WTC11 (cell line): Measurements from ENCODE around the gene TAF13. TPM values are rescaled to one million over a fixed set of nuclear protein-coding genes. Genes with fewer than 3 reads are reported as not detected.
A peak's percentile ranks its signal among the peaks of the same experiment; 100 is the strongest.

Experiments used
- ATAC-seq: fragments of 200-7000 bp; cut with Tn5 transposase; 2 replicates; pipeline ENCODE4 v1.10.0; 2021; ENCODE audit warnings: mild to moderate bottlenecking, moderate library complexity
- CTCF ChIA-PET: fragments of 300-600 bp; sonication (Branson Sonifier 250); formaldehyde crosslinking; loops from one replicate; lab custom pipeline; 2021; ENCODE audit warnings: antibody characterized with exemption; lab: Charles Lee
- POLR2A ChIA-PET: fragments of 350-600 bp; sonication (Branson Sonifier 250); formaldehyde crosslinking; loops from one replicate; lab custom pipeline; 2021; ENCODE audit warnings: antibody characterized with exemption; lab: Charles Lee
- DNase-seq: peaks from one replicate; pipeline ENCODE4 v3.0.0; 2021; ENCODE audit warnings: low spot score
- H3K27ac Mint-ChIP-seq: 2 replicates; pipeline ENCODE4 v1.8.0; 2021; ENCODE audit warnings: mixed read lengths
- H3K27me3 Mint-ChIP-seq: 2 replicates; pipeline ENCODE4 v1.8.0; 2021; ENCODE audit warnings: low read depth, mild to moderate bottlenecking, moderate library complexity, mixed read lengths
- H3K36me3 Mint-ChIP-seq: 2 replicates; pipeline ENCODE4 v1.8.0; 2021; ENCODE audit warnings: mixed read lengths
- H3K4me1 Mint-ChIP-seq: 2 replicates; pipeline ENCODE4 v1.8.0; 2022; ENCODE audit warnings: mixed read lengths
- H3K4me3 Mint-ChIP-seq: 2 replicates; pipeline ENCODE4 v1.8.0; 2021; ENCODE audit warnings: mild to moderate bottlenecking, moderate library complexity, mixed read lengths
- H3K9me3 Mint-ChIP-seq: 2 replicates; pipeline ENCODE4 v1.8.0; 2021; ENCODE audit warnings: mixed read lengths
- ATF1 ChIP-seq: sonication (generic); formaldehyde crosslinking; IDR thresholded peaks from 2 replicates; pipeline ENCODE4 v1.8.1; 2023; ENCODE audit warnings: mild to moderate bottlenecking, moderate library complexity, missing genetic modification reagents
- GTF2I ChIP-seq: fragments of 250-450 bp; sonication (Bioruptor Pico); conservative IDR thresholded peaks from 2 replicates; pipeline ENCODE4 v1.4.0; 2021; ENCODE audit warnings: mild to moderate bottlenecking
- MYBL2 ChIP-seq: sonication (generic); formaldehyde crosslinking; IDR thresholded peaks from 2 replicates; pipeline ENCODE4 v1.8.1; 2023; ENCODE audit warnings: mild to moderate bottlenecking, moderate library complexity, missing genetic modification reagents
- NFATC4 ChIP-seq: fragments of 250-450 bp; sonication (Bioruptor Pico); IDR thresholded peaks from 2 replicates; pipeline ENCODE4 v1.9.0; 2021; ENCODE audit warnings: mild to moderate bottlenecking
- NFE2L1 ChIP-seq: sonication (generic); formaldehyde crosslinking; IDR thresholded peaks from 2 replicates; pipeline ENCODE4 v1.8.1; 2023; ENCODE audit warnings: missing genetic modification reagents
- NR3C1 ChIP-seq: sonication (generic); formaldehyde crosslinking; conservative IDR thresholded peaks from 2 replicates; pipeline ENCODE4 v1.8.1; 2023; ENCODE audit warnings: low read depth, mild to moderate bottlenecking, missing genetic modification reagents
- OVOL2 ChIP-seq: fragments of 250-450 bp; sonication (Bioruptor Pico); IDR thresholded peaks from 2 replicates; pipeline ENCODE4 v1.9.0; 2021; ENCODE audit warnings: mild to moderate bottlenecking, borderline replicate concordance
- SMAD4 ChIP-seq: sonication (generic); formaldehyde crosslinking; IDR thresholded peaks from 2 replicates; pipeline ENCODE4 v1.8.0; 2022; ENCODE audit warnings: mild to moderate bottlenecking, missing genetic modification reagents
- ZNF219 ChIP-seq: sonication (generic); formaldehyde crosslinking; IDR thresholded peaks from 2 replicates; pipeline ENCODE4 v1.8.0; 2023; ENCODE audit warnings: missing genetic modification reagents, mild to moderate bottlenecking, borderline replicate concordance
- ZNF232 ChIP-seq: sonication (generic); formaldehyde crosslinking; IDR thresholded peaks from 2 replicates; pipeline ENCODE4 v1.8.0; 2022; ENCODE audit warnings: mild to moderate bottlenecking, missing genetic modification reagents
- ZNF396 ChIP-seq: fragments of 250-450 bp; sonication (Bioruptor Pico); IDR thresholded peaks from 2 replicates; pipeline ENCODE4 v1.8.0; 2021; ENCODE audit warnings: mild to moderate bottlenecking, moderate library complexity, borderline replicate concordance
- ZNF423 ChIP-seq: fragments of 250-450 bp; sonication (Bioruptor Pico); IDR thresholded peaks from 2 replicates; pipeline ENCODE4 v2.1.2; 2022; ENCODE audit warnings: mild to moderate bottlenecking, moderate library complexity
- total RNA-seq: library from RNA; stranded (reverse); gene quantifications from 3 replicates; pipeline ENCODE4 v1.2.3, GENCODE V29; 2021
- TF ChIP-seq, protein P1 (sequence below): sonication (generic); formaldehyde crosslinking; IDR thresholded peaks from 2 replicates; pipeline ENCODE4 v1.8.1; 2023; ENCODE audit warnings: mild to moderate bottlenecking, missing genetic modification reagents, moderate library complexity
- TF ChIP-seq, protein P2 (sequence below): sonication (generic); formaldehyde crosslinking; IDR thresholded peaks from 2 replicates; pipeline ENCODE4 v1.8.0; 2023; ENCODE audit warnings: mild to moderate bottlenecking, missing genetic modification reagents
- TF ChIP-seq, protein P3 (sequence below): fragments of 200-600 bp; IDR thresholded peaks from 2 replicates; pipeline ENCODE4 v1.8.0; 2022; ENCODE audit warnings: antibody characterized with exemption
- TF ChIP-seq, protein P4 (sequence below): sonication (generic); formaldehyde crosslinking; IDR thresholded peaks from 2 replicates; pipeline ENCODE4 v1.8.0; 2022; ENCODE audit warnings: mild to moderate bottlenecking, missing genetic modification reagents
- TF ChIP-seq, protein P5 (sequence below): fragments of 250-450 bp; sonication (Bioruptor Pico); conservative IDR thresholded peaks from 2 replicates; pipeline ENCODE4 v1.9.0; 2021; ENCODE audit warnings: mild to moderate bottlenecking
- TF ChIP-seq, protein P6 (sequence below): sonication (generic); formaldehyde crosslinking; IDR thresholded peaks from 2 replicates; pipeline ENCODE4 v1.8.1; 2022; ENCODE audit warnings: mild to moderate bottlenecking, missing genetic modification reagents, moderate library complexity, borderline replicate concordance

TAF13 gene
- total RNA-seq, 1 experiment from 2014 or later, result 43.0 TPM

DNA sequence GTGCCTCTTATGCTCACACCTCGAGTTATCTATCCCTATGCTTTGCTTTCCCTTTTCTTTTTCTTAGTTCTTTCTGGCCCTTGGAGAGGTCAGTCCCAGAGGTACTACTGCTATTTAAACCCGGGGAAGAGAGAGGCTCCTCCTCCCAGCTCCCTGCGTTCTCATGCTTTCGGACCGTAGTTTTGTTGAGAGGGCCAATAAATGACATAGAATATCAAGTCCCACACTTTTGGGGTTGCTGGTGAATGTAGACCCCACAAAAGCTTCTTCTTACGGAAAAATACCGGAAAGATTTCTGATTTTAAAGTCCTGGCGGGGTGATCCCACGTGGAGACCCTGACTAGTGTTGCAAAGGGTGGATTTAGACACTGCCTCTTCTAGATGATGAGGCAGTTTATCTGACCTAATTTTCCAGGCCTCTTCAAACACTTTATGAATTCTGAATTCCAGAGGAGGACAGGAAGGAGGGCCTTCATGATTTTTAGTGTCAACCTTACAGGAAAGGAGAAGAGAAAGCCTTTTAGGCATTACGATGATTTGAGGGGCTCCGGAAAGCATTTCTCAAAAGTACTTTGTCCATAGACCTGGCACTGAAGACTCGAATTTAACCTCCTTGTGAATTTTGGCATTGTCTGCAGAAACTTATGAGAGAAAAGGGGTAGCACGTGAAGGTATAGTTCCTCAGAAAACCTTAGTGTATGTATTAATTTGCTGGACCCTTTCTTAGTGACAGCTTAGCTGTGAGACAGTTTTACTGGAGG lies 15.5 kb upstream of the TAF13 start:
- ChIA-PET POLR2A (interaction anchor here (0.7 to 1.8 kb wide), 3 partner anchors 9 to 148 kb away, joined by 3 to 19 read pairs (median 4); no protein-coding TSS in a partner anchor), CTCF (interaction anchor here (1.1 to 2.0 kb wide), 3 partner anchors 9 to 148 kb away, joined by 4 to 18 read pairs (median 5); no protein-coding TSS in a partner anchor)
- no peaks in the 10 kb centered on the region for H3K9me3 Mint-ChIP-seq
- peaks cover 26% of the 10 kb centered on the region for H3K4me1 Mint-ChIP-seq
- peaks cover 14% of the 10 kb centered on the region for H3K36me3 Mint-ChIP-seq
- 0 out of 2 replicates have a peak, but pooled peaks have one; percentile 4 for TF ChIP-seq SMAD4 (CRISPR knock-in tag)
- TF ChIP-seq, protein P1, sequence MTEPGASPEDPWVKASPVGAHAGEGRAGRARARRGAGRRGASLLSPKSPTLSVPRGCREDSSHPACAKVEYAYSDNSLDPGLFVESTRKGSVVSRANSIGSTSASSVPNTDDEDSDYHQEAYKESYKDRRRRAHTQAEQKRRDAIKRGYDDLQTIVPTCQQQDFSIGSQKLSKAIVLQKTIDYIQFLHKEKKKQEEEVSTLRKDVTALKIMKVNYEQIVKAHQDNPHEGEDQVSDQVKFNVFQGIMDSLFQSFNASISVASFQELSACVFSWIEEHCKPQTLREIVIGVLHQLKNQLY, result no peak
- TF ChIP-seq, protein P2, sequence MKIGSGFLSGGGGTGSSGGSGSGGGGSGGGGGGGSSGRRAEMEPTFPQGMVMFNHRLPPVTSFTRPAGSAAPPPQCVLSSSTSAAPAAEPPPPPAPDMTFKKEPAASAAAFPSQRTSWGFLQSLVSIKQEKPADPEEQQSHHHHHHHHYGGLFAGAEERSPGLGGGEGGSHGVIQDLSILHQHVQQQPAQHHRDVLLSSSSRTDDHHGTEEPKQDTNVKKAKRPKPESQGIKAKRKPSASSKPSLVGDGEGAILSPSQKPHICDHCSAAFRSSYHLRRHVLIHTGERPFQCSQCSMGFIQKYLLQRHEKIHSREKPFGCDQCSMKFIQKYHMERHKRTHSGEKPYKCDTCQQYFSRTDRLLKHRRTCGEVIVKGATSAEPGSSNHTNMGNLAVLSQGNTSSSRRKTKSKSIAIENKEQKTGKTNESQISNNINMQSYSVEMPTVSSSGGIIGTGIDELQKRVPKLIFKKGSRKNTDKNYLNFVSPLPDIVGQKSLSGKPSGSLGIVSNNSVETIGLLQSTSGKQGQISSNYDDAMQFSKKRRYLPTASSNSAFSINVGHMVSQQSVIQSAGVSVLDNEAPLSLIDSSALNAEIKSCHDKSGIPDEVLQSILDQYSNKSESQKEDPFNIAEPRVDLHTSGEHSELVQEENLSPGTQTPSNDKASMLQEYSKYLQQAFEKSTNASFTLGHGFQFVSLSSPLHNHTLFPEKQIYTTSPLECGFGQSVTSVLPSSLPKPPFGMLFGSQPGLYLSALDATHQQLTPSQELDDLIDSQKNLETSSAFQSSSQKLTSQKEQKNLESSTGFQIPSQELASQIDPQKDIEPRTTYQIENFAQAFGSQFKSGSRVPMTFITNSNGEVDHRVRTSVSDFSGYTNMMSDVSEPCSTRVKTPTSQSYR (CRISPR knock-in tag), result no peak
- TF ChIP-seq OVOL2 (CRISPR knock-in tag), result no peak
- peak overlapping the region; percentile 93 for H3K27ac Mint-ChIP-seq
- peak; percentile 71 for ATAC-seq
- peak overlapping the region; percentile 80 for H3K4me3 Mint-ChIP-seq
- no peaks in the 10 kb centered on the region for H3K27me3 Mint-ChIP-seq
- no peak for DNase-seq

DNA sequence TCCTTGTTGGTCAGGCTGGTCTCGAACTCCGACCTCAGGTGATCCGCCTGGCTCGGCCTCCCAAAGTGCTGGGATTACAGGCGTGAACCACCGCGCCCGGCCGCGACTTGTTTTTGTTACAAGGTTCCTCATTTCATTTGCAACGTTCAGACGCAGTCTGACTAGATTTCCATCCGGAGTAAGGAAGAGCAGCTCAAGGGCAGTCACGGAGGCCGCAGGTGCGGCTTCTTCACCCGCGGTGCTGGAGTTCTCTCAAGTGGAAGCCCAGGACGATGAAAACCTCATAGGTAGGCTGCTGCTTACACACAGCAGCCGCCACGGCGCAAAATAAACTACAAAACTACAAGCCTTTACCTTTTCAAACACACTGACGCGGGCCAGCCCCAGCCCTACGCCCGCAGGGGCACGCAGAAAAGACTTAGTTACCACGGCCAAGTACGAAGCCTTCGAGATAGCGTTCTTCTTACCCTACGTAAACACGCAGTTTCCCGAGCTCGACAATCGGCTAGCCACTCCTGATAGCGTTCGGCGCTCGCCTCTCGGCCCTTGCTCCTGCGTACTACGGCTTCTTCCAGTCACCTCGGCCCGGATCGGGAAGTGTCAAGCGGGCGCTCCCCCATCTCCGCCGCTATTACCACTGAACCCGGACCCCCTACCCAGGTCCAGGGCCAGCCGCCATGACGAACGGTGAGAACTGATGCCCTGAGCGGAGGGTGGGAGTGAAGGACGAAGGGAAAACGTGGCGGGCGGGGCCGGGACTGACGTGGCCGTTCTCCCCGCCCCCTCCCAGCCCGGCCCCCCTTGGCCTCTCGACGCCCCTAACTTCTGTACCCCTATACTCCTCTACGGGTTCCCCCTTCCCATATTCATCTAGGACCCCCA lies 14.6 kb upstream of the TAF13 start, which contains the start of gene TMEM167B:
Gene TMEM167B (plus strand): TSS at position 569 of the 882 bp plus-strand sequence. CDS start 109 bp downstream, at position 678.
- ATAC-seq, result peak; percentile 93
- Mint-ChIP-seq H3K27me3 (no peaks in the 10 kb centered on the region), H3K4me3 (peak within 1 kb of the TSS; percentile 80), H3K36me3 (peaks cover 14% of the 10 kb centered on the region), H3K9me3 (no peaks in the 10 kb centered on the region), H3K4me1 (peaks cover 26% of the 10 kb centered on the region), H3K27ac (peak within 1 kb of the TSS; percentile 98)
- ChIA-PET CTCF (interaction anchor here (1.1 to 2.0 kb wide), 3 partner anchors 9 to 149 kb away, joined by 4 to 18 read pairs (median 5); no protein-coding TSS in a partner anchor), POLR2A (interaction anchor here (0.7 to 1.8 kb wide), 3 partner anchors 10 to 149 kb away, joined by 3 to 19 read pairs (median 4); no protein-coding TSS in a partner anchor)
- peak; percentile 88 for DNase-seq
- peak; percentile 59; the same call in 1 of the 2 replicates for TF ChIP-seq ZNF232 (CRISPR knock-in tag)
- peak; percentile 59; the same call in 1 of the 2 replicates for TF ChIP-seq MYBL2 (CRISPR knock-in tag)
- TF ChIP-seq, protein P3, sequence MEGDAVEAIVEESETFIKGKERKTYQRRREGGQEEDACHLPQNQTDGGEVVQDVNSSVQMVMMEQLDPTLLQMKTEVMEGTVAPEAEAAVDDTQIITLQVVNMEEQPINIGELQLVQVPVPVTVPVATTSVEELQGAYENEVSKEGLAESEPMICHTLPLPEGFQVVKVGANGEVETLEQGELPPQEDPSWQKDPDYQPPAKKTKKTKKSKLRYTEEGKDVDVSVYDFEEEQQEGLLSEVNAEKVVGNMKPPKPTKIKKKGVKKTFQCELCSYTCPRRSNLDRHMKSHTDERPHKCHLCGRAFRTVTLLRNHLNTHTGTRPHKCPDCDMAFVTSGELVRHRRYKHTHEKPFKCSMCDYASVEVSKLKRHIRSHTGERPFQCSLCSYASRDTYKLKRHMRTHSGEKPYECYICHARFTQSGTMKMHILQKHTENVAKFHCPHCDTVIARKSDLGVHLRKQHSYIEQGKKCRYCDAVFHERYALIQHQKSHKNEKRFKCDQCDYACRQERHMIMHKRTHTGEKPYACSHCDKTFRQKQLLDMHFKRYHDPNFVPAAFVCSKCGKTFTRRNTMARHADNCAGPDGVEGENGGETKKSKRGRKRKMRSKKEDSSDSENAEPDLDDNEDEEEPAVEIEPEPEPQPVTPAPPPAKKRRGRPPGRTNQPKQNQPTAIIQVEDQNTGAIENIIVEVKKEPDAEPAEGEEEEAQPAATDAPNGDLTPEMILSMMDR, result no peak
- TF ChIP-seq SMAD4 (CRISPR knock-in tag), result no peak; the same call in 1 of the 2 replicates
- no peak for TF ChIP-seq ATF1 (CRISPR knock-in tag)
- TF ChIP-seq ZNF219 (CRISPR knock-in tag), result no peak
- TF ChIP-seq, protein P1, result no peak
- no peak for TF ChIP-seq ZNF423 (CRISPR knock-in tag)
- peak; percentile 20; the same call in 1 of the 2 replicates for TF ChIP-seq NFE2L1 (CRISPR knock-in tag)
- no peak for TF ChIP-seq NR3C1
- TF ChIP-seq, protein P4, sequence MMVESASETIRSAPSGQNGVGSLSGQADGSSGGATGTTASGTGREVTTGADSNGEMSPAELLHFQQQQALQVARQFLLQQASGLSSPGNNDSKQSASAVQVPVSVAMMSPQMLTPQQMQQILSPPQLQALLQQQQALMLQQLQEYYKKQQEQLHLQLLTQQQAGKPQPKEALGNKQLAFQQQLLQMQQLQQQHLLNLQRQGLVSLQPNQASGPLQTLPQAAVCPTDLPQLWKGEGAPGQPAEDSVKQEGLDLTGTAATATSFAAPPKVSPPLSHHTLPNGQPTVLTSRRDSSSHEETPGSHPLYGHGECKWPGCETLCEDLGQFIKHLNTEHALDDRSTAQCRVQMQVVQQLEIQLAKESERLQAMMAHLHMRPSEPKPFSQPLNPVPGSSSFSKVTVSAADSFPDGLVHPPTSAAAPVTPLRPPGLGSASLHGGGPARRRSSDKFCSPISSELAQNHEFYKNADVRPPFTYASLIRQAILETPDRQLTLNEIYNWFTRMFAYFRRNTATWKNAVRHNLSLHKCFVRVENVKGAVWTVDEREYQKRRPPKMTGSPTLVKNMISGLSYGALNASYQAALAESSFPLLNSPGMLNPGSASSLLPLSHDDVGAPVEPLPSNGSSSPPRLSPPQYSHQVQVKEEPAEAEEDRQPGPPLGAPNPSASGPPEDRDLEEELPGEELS (CRISPR knock-in tag), result peak; percentile 85
- TF ChIP-seq, protein P5, sequence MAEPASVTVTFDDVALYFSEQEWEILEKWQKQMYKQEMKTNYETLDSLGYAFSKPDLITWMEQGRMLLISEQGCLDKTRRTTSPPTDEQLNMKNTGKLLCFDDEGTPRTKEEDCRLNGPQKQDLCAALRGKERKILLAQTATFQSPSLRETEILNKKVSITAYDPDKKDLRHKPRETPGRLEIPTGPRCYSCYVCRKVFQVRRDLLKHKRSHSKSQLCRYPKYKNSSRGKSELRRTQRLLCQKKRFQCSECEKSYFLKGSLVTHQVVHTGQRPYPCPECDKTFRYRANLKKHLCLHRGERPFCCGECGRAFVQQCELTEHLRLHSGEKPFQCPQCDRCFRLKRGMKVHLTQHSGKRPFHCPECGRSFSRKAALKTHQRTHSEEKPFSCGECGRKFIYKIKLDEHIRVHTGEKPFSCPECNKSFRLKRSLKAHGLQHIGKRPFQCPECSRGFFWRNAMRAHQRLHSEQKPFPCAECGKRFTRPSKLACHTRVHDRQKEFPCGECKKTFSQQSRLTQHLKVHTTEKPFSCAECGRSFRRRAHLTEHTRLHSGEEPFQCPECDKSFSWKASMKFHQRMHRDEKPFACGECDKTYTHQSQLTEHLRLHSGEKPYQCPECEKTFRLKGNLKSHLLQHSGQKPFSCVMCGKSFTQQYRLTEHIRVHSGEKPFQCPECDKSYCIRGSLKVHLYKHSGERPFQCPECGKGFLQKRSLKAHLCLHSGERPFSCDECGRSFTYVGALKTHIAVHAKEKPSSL, result no peak
- TF ChIP-seq, protein P6, sequence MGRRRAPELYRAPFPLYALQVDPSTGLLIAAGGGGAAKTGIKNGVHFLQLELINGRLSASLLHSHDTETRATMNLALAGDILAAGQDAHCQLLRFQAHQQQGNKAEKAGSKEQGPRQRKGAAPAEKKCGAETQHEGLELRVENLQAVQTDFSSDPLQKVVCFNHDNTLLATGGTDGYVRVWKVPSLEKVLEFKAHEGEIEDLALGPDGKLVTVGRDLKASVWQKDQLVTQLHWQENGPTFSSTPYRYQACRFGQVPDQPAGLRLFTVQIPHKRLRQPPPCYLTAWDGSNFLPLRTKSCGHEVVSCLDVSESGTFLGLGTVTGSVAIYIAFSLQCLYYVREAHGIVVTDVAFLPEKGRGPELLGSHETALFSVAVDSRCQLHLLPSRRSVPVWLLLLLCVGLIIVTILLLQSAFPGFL, result no peak
- no peak for TF ChIP-seq ZNF396 (CRISPR knock-in tag)
- TF ChIP-seq GTF2I (CRISPR knock-in tag), result no peak
- TF ChIP-seq NFATC4, result no peak
